HG02870 (cell line): ENCODE measurements around the gene TDP1.

Experiments used
- ATAC-seq: cut with Tn5 transposase; IDR thresholded peaks from one replicate; pipeline ENCODE4 v1.9.1; 2021; ENCODE audit warnings: mild to moderate bottlenecking, moderate library complexity; ENCODE audit not compliant: unreplicated experiment

TDP1 gene

GRCh38 chr14:89955745-89956660 is at the start of gene TDP1:
Gene TDP1, plus strand, starts transcription at chr14:89955927. Its CDS starts 7,188 bp downstream, at chr14:89963115.
- peak; percentile 47 for ATAC-seq

- ATAC-seq: no peak
These were observed 49.7 kb upstream of the TDP1 start for GRCh38 chr14:89906000-89906399.

- ATAC-seq: no peak
These were observed 48.1 kb upstream of the TDP1 start for GRCh38 chr14:89907655-89908054.

GRCh38 chr14:89908712-89909450 is 46.8 kb upstream of the TDP1 start:
- no peak for ATAC-seq

GRCh38 chr14:89909586-89909985 is 46.1 kb upstream of the TDP1 start:
- ATAC-seq: no peak

GRCh38 chr14:89910691-89911009 is 45.1 kb upstream of the TDP1 start:
- ATAC-seq: no peak

- no peak for ATAC-seq
These were observed 44.5 kb upstream of the TDP1 start for GRCh38 chr14:89911010-89911919.

GRCh38 chr14:89912221-89912620 is 43.5 kb upstream of the TDP1 start:
- no peak for ATAC-seq

GRCh38 chr14:89912667-89913211 is 43.0 kb upstream of the TDP1 start:
- no peak for ATAC-seq

- ATAC-seq: no peak
These were observed 40.4 kb upstream of the TDP1 start for GRCh38 chr14:89915114-89915878.

GRCh38 chr14:89918721-89919120 is 37.0 kb upstream of the TDP1 start:
- ATAC-seq: no peak

GRCh38 chr14:89920056-89920455 is 35.7 kb upstream of the TDP1 start:
- no peak for ATAC-seq

- no peak for ATAC-seq
These were observed 34.4 kb upstream of the TDP1 start for GRCh38 chr14:89921346-89921745.

- ATAC-seq: no peak
These were observed 33.5 kb upstream of the TDP1 start for GRCh38 chr14:89922031-89922907.

GRCh38 chr14:89924268-89924667 is 31.5 kb upstream of the TDP1 start:
- ATAC-seq: no peak

GRCh38 chr14:89926694-89927093 is 29.0 kb upstream of the TDP1 start:
- no peak for ATAC-seq

GRCh38 chr14:89927186-89927865 is 28.4 kb upstream of the TDP1 start:
- no peak for ATAC-seq

GRCh38 chr14:89933002-89933401 is 22.7 kb upstream of the TDP1 start:
- ATAC-seq: no peak
